Measurements from ENCODE around the gene TCAF1.

Gene TCAF1

DNA sequence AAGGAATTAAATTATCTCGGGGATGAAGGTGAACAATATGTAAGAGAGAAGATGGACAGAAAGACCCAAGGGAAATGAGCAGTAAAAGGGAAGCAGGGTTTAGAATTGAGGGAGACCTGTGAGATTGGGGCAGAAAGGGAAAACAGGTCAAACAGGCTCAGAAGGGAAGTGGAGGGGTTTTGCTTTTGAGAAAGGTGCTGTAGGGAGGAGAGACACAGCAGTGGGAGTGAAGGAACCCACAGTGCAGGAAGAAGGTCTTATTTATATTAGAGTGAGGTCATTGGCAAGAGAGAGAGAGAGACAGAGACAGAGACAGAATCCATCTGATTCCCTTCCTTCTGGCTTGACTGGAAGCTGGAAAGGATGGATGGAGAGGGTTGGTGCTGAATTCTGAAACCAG is 3.5 kb upstream of the TCAF1 start:
- H3K4me3 ChIP-seq (ENCODE audit: low read depth, low read length): no peak overlapping the region
- DNase-seq (ENCODE audit: low read depth): no peak
- TF ChIP-seq, protein P1, sequence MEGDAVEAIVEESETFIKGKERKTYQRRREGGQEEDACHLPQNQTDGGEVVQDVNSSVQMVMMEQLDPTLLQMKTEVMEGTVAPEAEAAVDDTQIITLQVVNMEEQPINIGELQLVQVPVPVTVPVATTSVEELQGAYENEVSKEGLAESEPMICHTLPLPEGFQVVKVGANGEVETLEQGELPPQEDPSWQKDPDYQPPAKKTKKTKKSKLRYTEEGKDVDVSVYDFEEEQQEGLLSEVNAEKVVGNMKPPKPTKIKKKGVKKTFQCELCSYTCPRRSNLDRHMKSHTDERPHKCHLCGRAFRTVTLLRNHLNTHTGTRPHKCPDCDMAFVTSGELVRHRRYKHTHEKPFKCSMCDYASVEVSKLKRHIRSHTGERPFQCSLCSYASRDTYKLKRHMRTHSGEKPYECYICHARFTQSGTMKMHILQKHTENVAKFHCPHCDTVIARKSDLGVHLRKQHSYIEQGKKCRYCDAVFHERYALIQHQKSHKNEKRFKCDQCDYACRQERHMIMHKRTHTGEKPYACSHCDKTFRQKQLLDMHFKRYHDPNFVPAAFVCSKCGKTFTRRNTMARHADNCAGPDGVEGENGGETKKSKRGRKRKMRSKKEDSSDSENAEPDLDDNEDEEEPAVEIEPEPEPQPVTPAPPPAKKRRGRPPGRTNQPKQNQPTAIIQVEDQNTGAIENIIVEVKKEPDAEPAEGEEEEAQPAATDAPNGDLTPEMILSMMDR (IDR thresholded peaks at IDR 0.05; ENCODE audit: insufficient read depth, low read depth, low read length, missing control alignments): no peak

DNA sequence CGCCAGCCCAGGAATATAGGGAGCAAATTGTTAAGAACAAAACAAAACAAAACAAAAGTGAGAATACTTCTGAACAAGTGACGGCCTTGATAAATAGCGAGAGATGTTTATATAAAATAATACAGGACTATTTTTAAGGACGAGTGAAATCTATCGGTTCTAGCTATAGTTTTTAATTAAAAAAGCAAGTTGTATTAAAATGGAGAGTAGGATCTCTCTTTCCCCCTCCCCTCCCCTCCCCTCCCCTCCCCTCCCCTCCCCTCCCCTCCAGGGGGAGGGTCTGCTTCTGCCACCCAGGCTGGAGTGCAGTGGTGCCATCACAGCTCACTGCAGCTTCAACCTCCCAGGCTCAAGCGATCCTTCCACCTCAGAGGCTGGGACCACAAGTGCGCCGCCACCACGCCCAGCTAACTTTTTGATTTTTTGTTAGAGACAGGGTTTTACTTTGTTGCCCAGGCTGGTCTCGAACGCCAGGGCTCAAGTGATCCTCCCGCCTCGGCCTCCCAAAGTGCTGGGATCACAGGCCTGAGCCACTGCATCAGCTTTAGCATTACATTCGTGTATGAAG is 440 bp upstream of the TCAF1 start:
- no peak for DNase-seq (ENCODE audit: low read depth)
- TF ChIP-seq, protein P1 (IDR thresholded peaks at IDR 0.05; ENCODE audit: insufficient read depth, low read depth, low read length, missing control alignments): no peak
- peak overlapping the region; percentile 85 for H3K4me3 ChIP-seq (ENCODE audit: low read depth, low read length)

DNA sequence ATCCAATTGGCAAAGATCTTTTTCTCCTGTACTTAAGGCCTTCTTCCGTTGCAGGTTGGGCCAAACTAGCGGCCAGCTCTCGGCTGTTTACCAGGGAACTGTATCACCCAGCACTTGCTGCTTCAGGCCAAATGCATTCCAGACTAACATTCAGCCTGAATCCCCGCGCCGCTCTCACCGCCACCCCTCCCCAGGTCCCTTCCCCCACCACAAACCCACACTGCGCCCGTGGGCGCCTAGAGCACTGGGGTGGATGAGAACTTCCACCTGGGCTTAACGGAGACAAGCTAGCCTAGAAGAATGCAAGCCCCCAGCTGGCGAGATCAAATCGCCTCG is 676 bp downstream of the TCAF1 start:
- H3K4me3 ChIP-seq (ENCODE audit: low read depth, low read length): peak overlapping the region; percentile 85
- TF ChIP-seq, protein P1 (IDR thresholded peaks at IDR 0.05; ENCODE audit: insufficient read depth, low read depth, low read length, missing control alignments): no peak
- DNase-seq (ENCODE audit: low read depth): no peak

DNA sequence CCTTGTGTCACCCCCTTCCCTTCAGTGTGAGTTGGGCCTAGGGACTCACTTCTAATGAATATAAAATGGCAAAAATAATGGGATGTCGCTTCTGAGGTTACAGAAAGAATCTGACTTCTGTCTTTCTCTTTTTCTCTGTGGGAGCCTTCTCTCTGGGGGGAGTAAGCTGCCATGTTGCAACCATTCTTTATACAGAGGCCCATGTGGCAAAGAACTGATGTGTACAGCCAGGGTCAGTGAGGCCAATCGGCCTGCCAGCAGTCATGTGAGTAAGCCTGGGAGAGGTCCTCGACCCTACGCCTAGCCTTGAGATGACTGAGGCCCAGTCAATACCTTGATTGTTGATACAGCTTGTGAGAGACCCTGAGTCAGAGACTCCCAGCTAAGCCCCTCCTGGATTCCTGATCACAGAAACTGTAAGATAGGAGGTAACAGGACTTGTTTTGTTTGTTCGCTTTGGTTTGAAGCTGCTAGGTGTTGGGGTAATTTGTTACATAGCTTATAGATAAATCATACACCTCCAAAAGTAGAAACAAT is 1.7 kb downstream of the TCAF1 start:
- TF ChIP-seq, protein P1 (IDR thresholded peaks at IDR 0.05; ENCODE audit: insufficient read depth, low read depth, low read length, missing control alignments): no peak
- H3K4me3 ChIP-seq (ENCODE audit: low read depth, low read length): no peak overlapping the region
- DNase-seq (ENCODE audit: low read depth): no peak

DNA sequence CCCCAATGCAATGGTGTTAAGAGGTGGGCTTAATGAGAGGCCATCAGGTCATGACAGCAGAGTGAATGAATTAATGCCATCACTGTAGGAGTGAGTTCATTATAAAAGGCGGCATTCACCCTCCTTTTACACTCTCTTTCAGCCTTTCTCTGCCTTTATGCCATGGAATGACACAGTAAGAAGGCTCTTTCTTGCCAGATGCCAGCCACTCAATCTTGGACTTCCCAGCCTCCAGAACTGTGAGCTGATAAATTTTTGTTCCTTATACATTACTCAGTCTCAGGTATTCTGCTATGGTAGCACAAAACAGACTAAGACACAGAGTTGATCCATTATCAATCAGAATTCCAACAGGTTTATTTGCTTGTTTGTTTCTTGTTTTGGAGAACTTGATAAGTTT is 3.2 kb downstream of the TCAF1 start:
- no peak overlapping the region for H3K4me3 ChIP-seq (ENCODE audit: low read depth, low read length)
- TF ChIP-seq, protein P1 (IDR thresholded peaks at IDR 0.05; ENCODE audit: insufficient read depth, low read depth, low read length, missing control alignments): no peak
- no peak for DNase-seq (ENCODE audit: low read depth)

DNA sequence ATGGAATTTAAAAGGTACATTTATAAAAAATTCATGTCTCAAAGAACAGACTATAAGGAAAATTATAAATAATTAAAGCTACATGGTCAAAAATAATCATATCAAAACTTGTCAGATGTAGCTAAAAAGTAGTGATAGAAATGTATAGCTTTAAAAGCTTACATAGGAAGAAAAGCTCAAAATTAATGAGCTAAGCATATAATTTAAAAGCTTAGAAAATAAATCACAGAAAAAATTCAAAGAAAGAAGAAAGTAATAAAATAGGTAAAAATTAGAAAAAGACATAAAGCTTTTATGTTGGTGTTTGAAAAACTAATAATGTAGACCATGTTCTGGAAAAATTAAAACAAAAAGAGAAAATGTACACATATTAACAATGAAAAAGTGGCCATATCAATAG is 5.3 kb downstream of the TCAF1 start:
- TF ChIP-seq, protein P1 (IDR thresholded peaks at IDR 0.05; ENCODE audit: insufficient read depth, low read depth, low read length, missing control alignments): no peak
- no peak overlapping the region for H3K4me3 ChIP-seq (ENCODE audit: low read depth, low read length)
- no peak for DNase-seq (ENCODE audit: low read depth)

All from GM12865 (cell line).